Glutamatergic neuron (in vitro differentiated cells): ENCODE data around the gene BUB1B. TPM values are rescaled to one million over a fixed set of nuclear protein-coding genes. Genes with fewer than 3 reads are reported as not detected.

ENCODE experiments used
- DNase-seq: peaks from one replicate; pipeline ENCODE4 v3.0.0; 2022
- H3K27ac Mint-ChIP-seq: one replicate; pipeline ENCODE4 v1.8.0; 2020; ENCODE audit warnings: mild to moderate bottlenecking, mixed read lengths, inconsistent platforms; ENCODE audit not compliant: unreplicated experiment
- H3K27me3 Mint-ChIP-seq: one replicate; pipeline ENCODE4 v1.8.0; 2020; ENCODE audit warnings: mild to moderate bottlenecking, moderate library complexity, mixed read lengths, inconsistent platforms; ENCODE audit not compliant: unreplicated experiment
- H3K36me3 Mint-ChIP-seq: one replicate; pipeline ENCODE4 v1.8.0; 2020; ENCODE audit warnings: mild to moderate bottlenecking, mixed read lengths, inconsistent platforms; ENCODE audit not compliant: unreplicated experiment
- H3K4me1 Mint-ChIP-seq: one replicate; pipeline ENCODE4 v1.8.0; 2020; ENCODE audit warnings: mild to moderate bottlenecking, low read depth, mixed read lengths, inconsistent platforms; ENCODE audit not compliant: unreplicated experiment
- H3K4me3 Mint-ChIP-seq: one replicate; pipeline ENCODE4 v1.8.0; 2020; ENCODE audit warnings: mild to moderate bottlenecking, mixed read lengths, inconsistent platforms; ENCODE audit not compliant: unreplicated experiment
- H3K9me3 Mint-ChIP-seq: one replicate; pipeline ENCODE4 v1.8.0; 2020; ENCODE audit warnings: mild to moderate bottlenecking, moderate library complexity, mixed read lengths, inconsistent platforms; ENCODE audit not compliant: unreplicated experiment
- total RNA-seq: library from RNA; stranded (reverse); fragmentation: NEBNext Ultra II Directional; extraction: Animal tissue kit (Norgen Biotek cat#: 25700); gene quantifications from one replicate; pipeline ENCODE4 v1.2.1, GENCODE V29; 2021; ENCODE audit not compliant: unreplicated experiment
- TF ChIP-seq, protein P1 (sequence below): fragments of 200-600 bp; sonication (generic); IDR thresholded peaks from one replicate; pipeline ENCODE4 v1.5.0; 2021; ENCODE audit not compliant: partially characterized antibody, unreplicated experiment

Gene BUB1B
- total RNA-seq, 1 donor from 2014 or later = 16.5 TPM

DNA sequence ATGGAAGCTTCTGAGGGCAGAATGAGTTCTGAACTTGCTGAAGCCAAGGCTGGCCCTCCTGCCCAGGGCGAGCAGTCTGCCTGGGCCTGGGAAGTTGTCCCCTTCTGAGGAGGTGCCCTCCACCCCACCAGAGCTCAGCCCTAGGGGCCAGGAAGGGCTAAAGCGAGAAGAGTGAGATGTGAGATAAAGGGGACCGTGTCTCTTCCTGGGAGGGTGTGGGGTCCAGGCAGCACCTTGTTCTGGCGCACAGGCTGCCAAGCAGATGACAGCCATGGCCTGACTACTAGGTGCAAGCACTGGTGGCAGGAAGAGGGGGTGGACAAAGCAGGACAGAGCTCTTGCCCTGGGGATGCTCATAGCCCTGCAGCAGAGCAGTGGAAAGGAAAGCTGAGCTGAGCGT is 81.7 kb downstream of the BUB1B start:
- Mint-ChIP-seq H3K36me3 (no peaks in the 10 kb centered on the region), H3K27me3 (peaks cover 6% of the 10 kb centered on the region), H3K4me3 (no peak overlapping the region), H3K9me3 (peaks cover 2% of the 10 kb centered on the region), H3K27ac (no peak overlapping the region), H3K4me1 (peaks cover 5% of the 10 kb centered on the region)
- TF ChIP-seq, protein P1, sequence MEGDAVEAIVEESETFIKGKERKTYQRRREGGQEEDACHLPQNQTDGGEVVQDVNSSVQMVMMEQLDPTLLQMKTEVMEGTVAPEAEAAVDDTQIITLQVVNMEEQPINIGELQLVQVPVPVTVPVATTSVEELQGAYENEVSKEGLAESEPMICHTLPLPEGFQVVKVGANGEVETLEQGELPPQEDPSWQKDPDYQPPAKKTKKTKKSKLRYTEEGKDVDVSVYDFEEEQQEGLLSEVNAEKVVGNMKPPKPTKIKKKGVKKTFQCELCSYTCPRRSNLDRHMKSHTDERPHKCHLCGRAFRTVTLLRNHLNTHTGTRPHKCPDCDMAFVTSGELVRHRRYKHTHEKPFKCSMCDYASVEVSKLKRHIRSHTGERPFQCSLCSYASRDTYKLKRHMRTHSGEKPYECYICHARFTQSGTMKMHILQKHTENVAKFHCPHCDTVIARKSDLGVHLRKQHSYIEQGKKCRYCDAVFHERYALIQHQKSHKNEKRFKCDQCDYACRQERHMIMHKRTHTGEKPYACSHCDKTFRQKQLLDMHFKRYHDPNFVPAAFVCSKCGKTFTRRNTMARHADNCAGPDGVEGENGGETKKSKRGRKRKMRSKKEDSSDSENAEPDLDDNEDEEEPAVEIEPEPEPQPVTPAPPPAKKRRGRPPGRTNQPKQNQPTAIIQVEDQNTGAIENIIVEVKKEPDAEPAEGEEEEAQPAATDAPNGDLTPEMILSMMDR = no peak
- no peak for DNase-seq

DNA sequence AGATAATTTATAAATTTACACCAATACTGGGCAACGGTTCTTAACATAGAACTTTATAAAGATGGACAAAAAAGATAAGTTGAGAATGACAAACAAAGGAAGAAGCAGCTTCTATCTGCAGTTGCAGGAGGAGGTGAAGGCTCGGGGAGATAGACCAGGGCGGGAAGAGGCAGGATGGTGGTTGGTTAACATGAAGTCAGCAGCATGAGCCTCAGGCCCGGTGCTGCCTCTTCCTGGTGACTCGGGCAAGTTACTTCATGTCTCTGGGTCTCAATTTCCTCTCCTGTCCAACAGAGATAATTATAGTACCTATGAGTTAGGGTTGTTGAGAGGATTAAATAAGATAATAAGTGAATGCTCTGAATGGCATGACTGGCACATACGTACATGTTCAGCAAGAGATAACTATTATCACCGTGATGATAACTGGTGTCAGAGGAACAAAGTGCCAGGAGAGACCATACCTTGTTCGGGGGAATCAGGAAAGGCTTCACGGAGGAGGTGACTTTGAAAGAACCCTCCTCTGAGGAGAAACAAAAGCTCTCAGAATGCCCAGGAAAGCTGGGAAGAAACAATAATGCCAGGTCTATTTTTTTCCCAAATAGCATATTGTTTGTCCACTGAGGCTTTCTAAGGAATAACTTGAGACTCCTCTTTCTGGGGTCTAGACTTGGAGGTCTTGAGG is 82.4 kb downstream of the BUB1B start:
- no peak overlapping the region for H3K27ac Mint-ChIP-seq
- peaks cover 5% of the 10 kb centered on the region for H3K4me1 Mint-ChIP-seq
- H3K4me3 Mint-ChIP-seq = no peak overlapping the region

DNA sequence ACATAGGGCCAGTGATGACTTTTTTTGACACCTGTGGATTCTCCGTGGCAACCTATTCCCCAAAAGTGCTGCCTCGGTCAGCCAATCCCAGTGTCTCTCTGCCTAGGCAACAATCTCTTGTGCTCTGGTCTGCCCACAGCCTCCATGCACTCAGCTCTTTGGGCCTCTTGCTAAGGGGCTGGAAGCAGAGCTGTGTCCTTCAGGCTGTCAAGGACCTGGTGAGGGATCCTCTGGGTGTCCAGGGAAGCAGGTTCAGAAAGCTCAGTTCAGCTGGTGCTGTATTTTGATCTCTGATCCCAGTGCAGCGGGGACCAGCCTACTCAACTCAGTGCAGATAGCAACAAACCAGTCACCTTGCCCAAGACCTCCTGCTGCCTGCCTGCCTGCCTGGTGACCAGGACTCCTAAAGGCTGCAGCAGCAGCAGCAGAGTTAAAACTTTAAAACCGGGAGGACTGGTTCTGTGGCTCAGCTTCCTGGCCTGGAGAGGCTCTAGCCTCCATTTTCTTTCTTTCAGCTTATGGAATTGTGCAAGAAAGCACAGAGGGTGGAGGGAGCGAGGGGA is 84.2 kb downstream of the BUB1B start:
- H3K9me3 Mint-ChIP-seq = no peaks in the 10 kb centered on the region

More for the DNA sequence above, 82.4 kb downstream of the BUB1B start:
- Mint-ChIP-seq H3K27me3 (peaks cover 3% of the 10 kb centered on the region), H3K9me3 (peaks cover 2% of the 10 kb centered on the region), H3K36me3 (no peaks in the 10 kb centered on the region)
- TF ChIP-seq, protein P1 = no peak
- no peak for DNase-seq

DNA sequence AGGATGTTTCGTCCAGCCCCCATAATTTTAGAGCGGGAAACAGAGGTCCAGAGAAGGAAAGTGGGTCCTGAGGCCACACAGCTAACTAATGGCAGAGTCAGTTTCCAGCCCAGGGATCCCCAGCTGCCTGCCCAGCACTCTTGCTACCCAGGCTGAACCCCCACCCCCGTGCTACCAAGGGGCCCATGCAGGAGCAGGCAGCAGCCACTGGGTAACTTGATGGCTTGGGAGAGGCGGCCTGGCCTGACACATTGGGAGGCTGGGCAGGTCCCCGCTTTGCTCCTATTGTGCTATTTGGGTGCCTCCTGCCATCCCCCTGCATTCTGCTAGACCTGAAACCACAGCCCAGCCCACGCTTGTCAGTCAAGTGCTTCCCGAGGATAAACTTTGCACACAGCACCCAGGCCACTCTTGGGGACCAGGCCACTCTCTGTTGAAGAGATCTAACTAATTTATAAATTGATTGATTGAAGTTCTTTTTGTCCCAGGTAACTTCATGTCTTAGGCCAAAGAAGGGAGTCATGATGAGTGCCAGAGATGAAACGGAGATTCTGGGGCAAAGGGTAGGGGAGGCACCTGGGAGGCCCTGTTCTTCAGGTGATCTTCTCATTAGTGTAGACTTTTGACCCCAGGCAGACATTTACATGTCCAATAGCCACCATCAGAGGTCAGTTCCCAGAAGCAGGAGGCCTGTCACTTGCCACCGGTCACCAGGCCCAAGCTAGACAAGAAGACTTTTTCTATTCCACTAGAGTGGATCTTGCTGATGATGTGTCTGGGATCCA is 85.0 kb downstream of the BUB1B start:
- TF ChIP-seq, protein P1 = no peak
- peaks cover 3% of the 10 kb centered on the region for H3K4me1 Mint-ChIP-seq
- H3K4me3 Mint-ChIP-seq = no peak overlapping the region
- no peaks in the 10 kb centered on the region for H3K9me3 Mint-ChIP-seq
- peaks cover 3% of the 10 kb centered on the region for H3K27me3 Mint-ChIP-seq
- no peak overlapping the region for H3K27ac Mint-ChIP-seq
- DNase-seq = no peak
- H3K36me3 Mint-ChIP-seq = no peaks in the 10 kb centered on the region

More for the DNA sequence above, 84.2 kb downstream of the BUB1B start:
- Mint-ChIP-seq H3K4me1 (peaks cover 3% of the 10 kb centered on the region), H3K4me3 (no peak overlapping the region), H3K36me3 (no peaks in the 10 kb centered on the region), H3K27ac (no peak overlapping the region), H3K27me3 (no peaks in the 10 kb centered on the region)
- TF ChIP-seq, protein P1 = no peak
- no peak for DNase-seq
